Fibroblast of mammary gland (primary cell): Measurements from ENCODE around the gene ETF1.

Source experiments
- DNase-seq: peaks from one replicate; pipeline ENCODE4 v3.0.0-alpha.2; 2010; ENCODE audit warnings: low read depth
- H3K4me3 ChIP-seq: 2 replicates; pipeline ENCODE4 v1.5.1; 2011; ENCODE audit warnings: low read depth, mild to moderate bottlenecking, low read length, moderate library complexity; ENCODE audit not compliant: control insufficient read depth
- TF ChIP-seq, protein P1 (sequence below): conservative IDR thresholded peaks from 2 replicates; pipeline ENCODE4 v1.5.1; 2011; ENCODE audit warnings: low read depth, low read length, inconsistent platforms; ENCODE audit not compliant: control insufficient read depth, insufficient read depth

The ETF1 gene

DNA sequence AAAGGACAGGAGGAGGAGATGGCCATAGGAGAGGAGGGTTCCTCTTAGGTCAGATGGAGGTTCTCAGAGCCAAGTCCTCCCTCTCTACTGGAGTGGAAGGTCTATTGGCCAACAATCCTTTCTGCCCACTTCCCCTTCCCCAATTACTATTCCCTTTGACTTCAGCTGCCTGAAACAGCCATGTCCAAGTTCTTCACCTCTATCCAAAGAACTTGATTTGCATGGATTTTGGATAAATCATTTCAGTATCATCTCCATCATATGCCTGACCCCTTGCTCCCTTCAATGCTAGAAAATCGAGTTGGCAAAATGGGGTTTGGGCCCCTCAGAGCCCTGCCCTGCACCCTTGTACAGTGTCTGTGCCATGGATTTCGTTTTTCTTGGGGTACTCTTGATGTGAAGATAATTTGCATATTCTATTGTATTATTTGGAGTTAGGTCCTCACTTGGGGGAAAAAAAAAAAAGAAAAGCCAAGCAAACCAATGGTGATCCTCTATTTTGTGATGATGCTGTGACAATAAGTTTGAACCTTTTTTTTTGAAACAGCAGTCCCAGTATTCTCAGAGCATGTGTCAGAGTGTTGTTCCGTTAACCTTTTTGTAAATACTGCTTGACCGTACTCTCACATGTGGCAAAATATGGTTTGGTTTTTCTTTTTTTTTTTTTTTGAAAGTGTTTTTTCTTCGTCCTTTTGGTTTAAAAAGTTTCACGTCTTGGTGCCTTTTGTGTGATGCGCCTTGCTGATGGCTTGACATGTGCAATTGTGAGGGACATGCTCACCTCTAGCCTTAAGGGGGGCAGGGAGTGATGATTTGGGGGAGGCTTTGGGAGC lies 74.7 kb downstream of the ETF1 start:
- H3K4me3 ChIP-seq = no peak overlapping the region
- no peak for DNase-seq
- TF ChIP-seq, protein P1, sequence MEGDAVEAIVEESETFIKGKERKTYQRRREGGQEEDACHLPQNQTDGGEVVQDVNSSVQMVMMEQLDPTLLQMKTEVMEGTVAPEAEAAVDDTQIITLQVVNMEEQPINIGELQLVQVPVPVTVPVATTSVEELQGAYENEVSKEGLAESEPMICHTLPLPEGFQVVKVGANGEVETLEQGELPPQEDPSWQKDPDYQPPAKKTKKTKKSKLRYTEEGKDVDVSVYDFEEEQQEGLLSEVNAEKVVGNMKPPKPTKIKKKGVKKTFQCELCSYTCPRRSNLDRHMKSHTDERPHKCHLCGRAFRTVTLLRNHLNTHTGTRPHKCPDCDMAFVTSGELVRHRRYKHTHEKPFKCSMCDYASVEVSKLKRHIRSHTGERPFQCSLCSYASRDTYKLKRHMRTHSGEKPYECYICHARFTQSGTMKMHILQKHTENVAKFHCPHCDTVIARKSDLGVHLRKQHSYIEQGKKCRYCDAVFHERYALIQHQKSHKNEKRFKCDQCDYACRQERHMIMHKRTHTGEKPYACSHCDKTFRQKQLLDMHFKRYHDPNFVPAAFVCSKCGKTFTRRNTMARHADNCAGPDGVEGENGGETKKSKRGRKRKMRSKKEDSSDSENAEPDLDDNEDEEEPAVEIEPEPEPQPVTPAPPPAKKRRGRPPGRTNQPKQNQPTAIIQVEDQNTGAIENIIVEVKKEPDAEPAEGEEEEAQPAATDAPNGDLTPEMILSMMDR = no peak

DNA sequence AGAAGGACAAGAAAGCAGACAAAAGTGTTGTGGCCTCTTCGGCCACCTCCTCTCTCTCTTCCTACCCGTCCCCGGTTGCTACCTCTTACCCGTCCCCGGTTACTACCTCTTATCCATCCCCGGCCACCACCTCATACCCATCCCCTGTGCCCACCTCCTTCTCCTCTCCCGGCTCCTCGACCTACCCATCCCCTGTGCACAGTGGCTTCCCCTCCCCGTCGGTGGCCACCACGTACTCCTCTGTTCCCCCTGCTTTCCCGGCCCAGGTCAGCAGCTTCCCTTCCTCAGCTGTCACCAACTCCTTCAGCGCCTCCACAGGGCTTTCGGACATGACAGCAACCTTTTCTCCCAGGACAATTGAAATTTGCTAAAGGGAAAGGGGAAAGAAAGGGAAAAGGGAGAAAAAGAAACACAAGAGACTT lies 75.3 kb downstream of the ETF1 start:
- TF ChIP-seq, protein P1 = no peak
- H3K4me3 ChIP-seq = peak overlapping the region; percentile 74
- no peak for DNase-seq

DNA sequence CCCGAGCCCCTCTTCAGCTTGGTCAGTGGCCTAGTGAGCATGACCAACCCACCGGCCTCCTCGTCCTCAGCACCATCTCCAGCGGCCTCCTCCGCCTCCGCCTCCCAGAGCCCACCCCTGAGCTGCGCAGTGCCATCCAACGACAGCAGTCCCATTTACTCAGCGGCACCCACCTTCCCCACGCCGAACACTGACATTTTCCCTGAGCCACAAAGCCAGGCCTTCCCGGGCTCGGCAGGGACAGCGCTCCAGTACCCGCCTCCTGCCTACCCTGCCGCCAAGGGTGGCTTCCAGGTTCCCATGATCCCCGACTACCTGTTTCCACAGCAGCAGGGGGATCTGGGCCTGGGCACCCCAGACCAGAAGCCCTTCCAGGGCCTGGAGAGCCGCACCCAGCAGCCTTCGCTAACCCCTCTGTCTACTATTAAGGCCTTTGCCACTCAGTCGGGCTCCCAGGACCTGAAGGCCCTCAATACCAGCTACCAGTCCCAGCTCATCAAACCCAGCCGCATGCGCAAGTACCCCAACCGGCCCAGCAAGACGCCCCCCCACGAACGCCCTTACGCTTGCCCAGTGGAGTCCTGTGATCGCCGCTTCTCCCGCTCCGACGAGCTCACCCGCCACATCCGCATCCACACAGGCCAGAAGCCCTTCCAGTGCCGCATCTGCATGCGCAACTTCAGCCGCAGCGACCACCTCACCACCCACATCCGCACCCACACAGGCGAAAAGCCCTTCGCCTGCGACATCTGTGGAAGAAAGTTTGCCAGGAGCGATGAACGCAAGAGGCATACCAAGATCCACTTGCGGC lies 75.9 kb downstream of the ETF1 start:
- DNase-seq = no peak
- TF ChIP-seq, protein P1 = no peak
- peak overlapping the region; percentile 74 for H3K4me3 ChIP-seq

DNA sequence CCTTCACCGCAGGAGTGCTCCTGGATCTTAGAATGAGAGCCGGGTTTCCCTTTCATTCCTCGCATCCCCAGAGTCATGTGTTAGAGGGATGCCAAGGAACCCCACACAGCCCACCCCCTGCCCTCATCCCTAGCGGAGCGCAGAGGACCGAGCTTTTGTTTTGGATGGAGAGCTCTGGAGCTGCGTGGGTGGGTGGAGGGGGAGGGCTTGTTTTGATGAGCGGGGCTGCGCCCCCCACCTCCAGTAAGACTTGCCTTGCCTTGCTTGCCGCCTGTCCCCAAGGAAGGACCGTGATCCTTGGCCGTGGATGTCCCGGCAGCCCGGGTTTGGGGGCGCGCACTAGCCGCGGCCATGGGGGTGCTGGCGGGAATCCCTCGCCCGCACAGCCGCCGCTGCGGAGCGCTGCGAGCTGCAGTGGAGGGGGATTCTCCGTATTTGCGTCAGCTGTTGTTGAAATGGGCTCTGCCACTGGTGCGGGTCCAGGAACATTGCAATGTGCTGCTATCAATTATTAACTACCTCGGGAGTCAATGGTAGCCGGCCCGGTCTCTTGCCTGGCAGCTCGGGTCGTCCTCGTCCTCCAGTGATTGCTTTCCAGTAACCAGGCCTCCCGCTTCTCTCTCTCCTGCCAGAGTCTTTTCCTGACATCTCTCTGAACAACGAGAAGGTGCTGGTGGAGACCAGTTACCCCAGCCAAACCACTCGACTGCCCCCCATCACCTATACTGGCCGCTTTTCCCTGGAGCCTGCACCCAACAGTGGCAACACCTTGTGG lies 76.7 kb downstream of the ETF1 start:
- H3K4me3 ChIP-seq = peak overlapping the region; percentile 74
- TF ChIP-seq, protein P1 = no peak
- no peak for DNase-seq

DNA sequence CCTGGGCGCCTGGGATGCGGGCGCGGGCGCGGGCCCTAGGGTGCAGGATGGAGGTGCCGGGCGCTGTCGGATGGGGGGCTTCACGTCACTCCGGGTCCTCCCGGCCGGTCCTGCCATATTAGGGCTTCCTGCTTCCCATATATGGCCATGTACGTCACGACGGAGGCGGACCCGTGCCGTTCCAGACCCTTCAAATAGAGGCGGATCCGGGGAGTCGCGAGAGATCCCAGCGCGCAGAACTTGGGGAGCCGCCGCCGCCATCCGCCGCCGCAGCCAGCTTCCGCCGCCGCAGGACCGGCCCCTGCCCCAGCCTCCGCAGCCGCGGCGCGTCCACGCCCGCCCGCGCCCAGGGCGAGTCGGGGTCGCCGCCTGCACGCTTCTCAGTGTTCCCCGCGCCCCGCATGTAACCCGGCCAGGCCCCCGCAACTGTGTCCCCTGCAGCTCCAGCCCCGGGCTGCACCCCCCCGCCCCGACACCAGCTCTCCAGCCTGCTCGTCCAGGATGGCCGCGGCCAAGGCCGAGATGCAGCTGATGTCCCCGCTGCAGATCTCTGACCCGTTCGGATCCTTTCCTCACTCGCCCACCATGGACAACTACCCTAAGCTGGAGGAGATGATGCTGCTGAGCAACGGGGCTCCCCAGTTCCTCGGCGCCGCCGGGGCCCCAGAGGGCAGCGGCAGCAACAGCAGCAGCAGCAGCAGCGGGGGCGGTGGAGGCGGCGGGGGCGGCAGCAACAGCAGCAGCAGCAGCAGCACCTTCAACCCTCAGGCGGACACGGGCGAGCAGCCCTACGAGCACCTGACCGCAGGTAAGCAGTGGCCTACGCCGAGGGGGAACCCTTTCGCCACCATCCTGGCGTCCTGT lies 77.5 kb downstream of the ETF1 start, which contains the start of gene EGR1:
Gene EGR1, plus strand, starts transcription at position 219 of the 864 bp plus-strand sequence. Its CDS starts 283 bp downstream, at position 502.
- TF ChIP-seq, protein P1 = no peak
- DNase-seq = peak; percentile 89
- peak within 1 kb of the TSS; percentile 74 for H3K4me3 ChIP-seq
